Ishikawa (cell line): ENCODE measurements around the gene CD300LG.

Experiments
- CEBPB ChIP-seq: IDR thresholded peaks from 2 replicates; pipeline ENCODE4 v1.6.1; 2012
- CREB1 ChIP-seq: IDR thresholded peaks from 2 replicates; pipeline ENCODE4 v1.6.1; 2012; ENCODE audit warnings: low read depth
- EGR1 ChIP-seq: IDR thresholded peaks from 2 replicates; pipeline ENCODE4 v1.6.1; 2012
- EP300 ChIP-seq: IDR thresholded peaks from 2 replicates; pipeline ENCODE4 v1.6.1; 2012; ENCODE audit warnings: borderline replicate concordance
- FOXM1 ChIP-seq: IDR thresholded peaks from 2 replicates; pipeline ENCODE4 v1.6.1; 2012; ENCODE audit warnings: low read depth, borderline replicate concordance
- MAX ChIP-seq: IDR thresholded peaks from 2 replicates; pipeline ENCODE4 v1.6.1; 2012
- NFIC ChIP-seq: IDR thresholded peaks from 2 replicates; pipeline ENCODE4 v1.6.1; 2012
- RAD21 ChIP-seq: IDR thresholded peaks from 2 replicates; pipeline ENCODE4 v1.6.1; 2012; ENCODE audit warnings: low read depth
- REST ChIP-seq: IDR thresholded peaks from 2 replicates; pipeline ENCODE4 v1.6.1; 2012; ENCODE audit warnings: low read depth, mild to moderate bottlenecking
- TAF1 ChIP-seq: IDR thresholded peaks from 2 replicates; pipeline ENCODE4 v1.6.1; 2012; ENCODE audit warnings: low read depth, mild to moderate bottlenecking
- TCF12 ChIP-seq: IDR thresholded peaks from 2 replicates; pipeline ENCODE4 v1.6.1; 2012; ENCODE audit warnings: low read depth
- TEAD4 ChIP-seq: IDR thresholded peaks from 2 replicates; pipeline ENCODE4 v1.6.1; 2012
- USF1 ChIP-seq: IDR thresholded peaks from 2 replicates; pipeline ENCODE4 v1.6.1; 2012
- YY1 ChIP-seq: IDR thresholded peaks from 2 replicates; pipeline ENCODE4 v1.6.1; 2012; ENCODE audit warnings: low read depth
- ZBTB7A ChIP-seq: IDR thresholded peaks from 2 replicates; pipeline ENCODE4 v1.6.1; 2012; ENCODE audit warnings: low read depth

Gene CD300LG

GRCh38 chr17:43871946-43872690 lies 25.1 kb downstream of the CD300LG start:
- no peak for TF ChIP-seq YY1
- no peak for TF ChIP-seq EP300
- 0 out of 2 replicates have a peak, but pooled peaks have one; percentile 27 for TF ChIP-seq TEAD4
- no peak for TF ChIP-seq TCF12
- no peak for TF ChIP-seq TAF1

- no peak for TF ChIP-seq TEAD4
- TF ChIP-seq CREB1 = no peak
- TF ChIP-seq FOXM1 = no peak
- no peak for TF ChIP-seq TAF1
- TF ChIP-seq CEBPB = no peak
- no peak for TF ChIP-seq EP300
- TF ChIP-seq TCF12 = no peak
- no peak for TF ChIP-seq REST
- no peak for TF ChIP-seq MAX
- TF ChIP-seq ZBTB7A = no peak
- no peak for TF ChIP-seq YY1
- TF ChIP-seq EGR1 = no peak
- TF ChIP-seq NFIC = no peak
- TF ChIP-seq USF1 = no peak
- no peak for TF ChIP-seq RAD21
Observed at GRCh38 chr17:43873091-43873490, 26.1 kb downstream of the CD300LG start.

GRCh38 chr17:43873815-43874214 lies 26.8 kb downstream of the CD300LG start:
- TF ChIP-seq CEBPB (no peak), EGR1 (no peak), FOXM1 (no peak), NFIC (no peak), TAF1 (no peak), EP300 (no peak), REST (no peak), CREB1 (no peak), TEAD4 (no peak), TCF12 (no peak), YY1 (no peak), MAX (no peak)

GRCh38 chr17:43874293-43874692 lies 27.3 kb downstream of the CD300LG start:
- TF ChIP-seq FOXM1 = no peak
- TF ChIP-seq YY1 = no peak
- TF ChIP-seq USF1 = no peak
- no peak for TF ChIP-seq TEAD4
- no peak for TF ChIP-seq CREB1
- TF ChIP-seq RAD21 = no peak
- no peak for TF ChIP-seq NFIC
- TF ChIP-seq MAX = no peak
- TF ChIP-seq REST = no peak
- no peak for TF ChIP-seq TCF12
- no peak for TF ChIP-seq CEBPB
